ENCODE measurements around the gene RTN4RL1. TPM values are rescaled to one million over a fixed set of nuclear protein-coding genes. Genes with fewer than 3 reads are reported as not detected.

Gene RTN4RL1
- total and polyA plus RNA-seq, 9 donors: 0.30 to 4.1 (median 1.6) TPM; not detected in 1

DNA sequence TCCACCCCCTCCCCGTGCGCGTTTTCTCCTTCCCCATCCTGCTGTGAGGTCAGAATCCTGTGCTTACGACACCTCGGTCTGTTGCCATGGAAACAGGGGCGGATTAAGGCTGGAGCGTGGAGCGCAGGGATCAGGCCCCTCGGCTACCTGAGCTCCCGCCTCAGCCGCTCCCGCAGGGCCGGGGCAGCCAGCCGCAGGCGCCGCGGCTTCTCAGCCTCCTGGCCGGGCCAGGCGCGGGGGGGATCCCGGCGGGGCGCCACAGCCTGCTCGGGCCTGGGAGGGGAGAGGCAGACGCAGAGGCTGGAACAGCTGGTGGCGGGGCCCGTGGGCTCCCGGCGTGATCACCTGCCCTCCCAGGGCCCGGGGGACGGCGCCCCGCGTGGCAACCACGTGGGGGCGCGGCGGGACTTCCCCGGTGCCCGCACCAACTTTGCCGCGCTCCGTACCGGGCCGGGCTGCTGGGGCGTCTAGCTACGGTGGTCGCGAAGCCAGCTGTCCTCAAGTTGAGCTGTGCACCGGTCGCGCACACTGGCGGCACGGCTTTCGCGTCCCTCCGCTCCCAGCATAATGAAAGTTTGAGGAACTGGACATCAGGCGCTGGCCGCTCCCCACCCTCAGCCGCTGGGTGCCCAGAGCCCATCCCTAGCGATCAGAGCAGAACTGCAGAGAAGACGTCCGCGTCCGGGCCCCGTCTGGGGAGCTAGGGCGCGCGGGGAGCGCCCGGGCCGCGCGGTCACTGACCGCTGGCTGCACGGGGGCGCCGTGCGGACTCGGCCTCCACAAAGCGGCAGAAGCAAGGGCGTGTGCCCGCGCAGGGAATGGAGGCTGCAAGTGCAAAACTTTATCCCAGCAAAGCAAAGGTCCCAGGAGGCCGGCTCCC lies 1.2 kb downstream of the RTN4RL1 start:
- intact Hi-C loops (cut with DNase I): loop anchor here in 2 of 4 donors (2.0 to 10.0 kb wide), 2 partner anchors 115 to 369 kb away; no protein-coding TSS in a partner anchor
- TF ChIP-seq CTCF (IDR thresholded peaks at IDR 0.05) (peak in 1 of 3 donors; percentile 19), EP300 (IDR thresholded peaks at IDR 0.05) (no peak)
- Histone ChIP-seq H3K4me3 (peak overlapping the region; percentile 30), H3K27me3 (no peaks in the 10 kb centered on the region), H3K4me1 (ENCODE audit: insufficient read depth) (peaks cover 1% of the 10 kb centered on the region), H3K9me3 (no peaks in the 10 kb centered on the region), H3K36me3 (no peaks in the 10 kb centered on the region), H3K27ac (no peak overlapping the region)
- peak; percentile 56 to 77 (median 64) for DNase-seq
- WGBS, 3 donors: 1% methylated on average over 58 to 85 of the region's 85 CpGs

DNA sequence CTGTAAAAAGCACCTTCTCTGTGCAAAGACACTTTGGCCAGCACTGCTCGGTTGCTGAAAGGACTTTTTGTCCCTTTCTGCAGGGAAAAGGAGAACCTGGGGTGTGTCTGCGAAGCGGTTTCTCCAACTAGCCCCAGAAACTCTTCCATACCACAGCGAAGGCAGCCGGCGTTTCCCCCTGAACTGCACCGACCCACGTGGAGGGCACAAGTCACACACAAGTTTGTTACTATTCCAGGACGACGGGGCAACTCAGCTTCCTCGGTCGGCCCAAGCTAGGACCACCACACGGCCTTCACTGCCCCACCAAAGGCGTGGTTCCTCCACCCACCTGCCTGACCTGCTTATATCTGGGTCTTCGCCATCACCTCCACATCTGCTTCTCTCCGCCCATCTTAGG lies 1.9 kb downstream of the RTN4RL1 start:
- H3K4me3 ChIP-seq: no peak overlapping the region
- TF ChIP-seq EP300 (IDR thresholded peaks at IDR 0.05) (no peak), CTCF (IDR thresholded peaks at IDR 0.05) (no peak), POLR2A (IDR thresholded peaks at IDR 0.05) (no peak)
- no peaks in the 10 kb centered on the region for H3K9me3 ChIP-seq
- peaks cover 1% of the 10 kb centered on the region for H3K4me1 ChIP-seq (ENCODE audit: insufficient read depth)
- H3K27ac ChIP-seq: no peak overlapping the region
- no peaks in the 10 kb centered on the region for H3K36me3 ChIP-seq
- intact Hi-C loops (cut with DNase I): loop anchor here in 1 of 4 donors (10.0 kb wide), 1 partner anchor 368 kb away; no protein-coding TSS in a partner anchor
- WGBS, 3 donors: 50 to 54% (median 52%) methylated on average over 16 of the region's 16 CpGs
- no peaks in the 10 kb centered on the region for H3K27me3 ChIP-seq
- DNase-seq: no peak

- intact Hi-C loops (cut with DNase I): loop anchor here in 1 of 4 donors (10.0 kb wide), 1 partner anchor 368 kb away; no protein-coding TSS in a partner anchor
- no peak overlapping the region for H3K4me3 ChIP-seq
- no peak for TF ChIP-seq POLR2A (IDR thresholded peaks at IDR 0.05)
- TF ChIP-seq CTCF (IDR thresholded peaks at IDR 0.05): no peak
- no peak for TF ChIP-seq EP300 (IDR thresholded peaks at IDR 0.05)
- no peaks in the 10 kb centered on the region for H3K36me3 ChIP-seq
- H3K27me3 ChIP-seq: no peaks in the 10 kb centered on the region
- H3K27ac ChIP-seq: no peak overlapping the region
- H3K9me3 ChIP-seq: no peaks in the 10 kb centered on the region
- H3K4me1 ChIP-seq (ENCODE audit: insufficient read depth): peaks cover 1% of the 10 kb centered on the region
- DNase-seq: no peak
- WGBS, 3 donors: 83 to 86% (median 84%) methylated on average over 15 of the region's 15 CpGs
Measured at GRCh38 chr17:2022647-2023240, 2.4 kb downstream of the RTN4RL1 start.

DNA sequence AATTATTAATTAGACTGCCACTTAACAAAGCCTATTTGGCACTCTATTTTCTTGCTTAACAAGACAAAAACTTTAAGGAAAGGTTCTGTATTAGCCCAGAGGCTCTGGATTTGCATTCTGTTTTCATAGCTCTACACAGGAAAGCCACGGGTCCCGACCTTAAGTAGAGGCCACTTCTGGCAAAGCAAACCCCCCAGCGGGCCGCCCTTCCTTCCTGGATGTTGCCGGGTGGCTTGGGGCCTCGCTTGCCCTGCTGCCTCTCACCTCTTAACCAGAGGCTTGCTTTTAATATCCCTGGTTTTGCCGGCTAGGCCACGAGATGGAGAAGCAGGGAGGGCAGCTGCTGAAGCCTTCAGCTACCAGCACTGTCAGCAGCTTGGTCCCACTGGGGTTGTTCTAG lies 4.4 kb downstream of the RTN4RL1 start:
- no peak for DNase-seq
- no peak overlapping the region for H3K27ac ChIP-seq
- no peaks in the 10 kb centered on the region for H3K9me3 ChIP-seq
- WGBS, 3 donors: 59 to 67% (median 61%) methylated on average over 8 of the region's 8 CpGs
- no peak for TF ChIP-seq CTCF (IDR thresholded peaks at IDR 0.05)
- no peak for TF ChIP-seq POLR2A (IDR thresholded peaks at IDR 0.05)
- no peak for TF ChIP-seq EP300 (IDR thresholded peaks at IDR 0.05)
- intact Hi-C loops (cut with DNase I): loop anchor here in 1 of 4 donors (10.0 kb wide), 1 partner anchor 366 kb away; no protein-coding TSS in a partner anchor
- H3K36me3 ChIP-seq: no peaks in the 10 kb centered on the region
- H3K27me3 ChIP-seq: no peaks in the 10 kb centered on the region
- H3K4me1 ChIP-seq (ENCODE audit: insufficient read depth): peaks cover 1% of the 10 kb centered on the region
- H3K4me3 ChIP-seq: no peak overlapping the region
